Activated naive CD8-positive, alpha-beta T cell (primary cell): Measurements from ENCODE around the gene NCAM1.
"Not testable (repeated sequence)": the region's sequence is repeated elsewhere in the genome, so short reads cannot be mapped to it uniquely, and the experiment has no call there.

ENCODE experiments used
- H3K27ac Mint-ChIP-seq: one replicate; pipeline ENCODE4 v1.8.0; 2021; ENCODE audit warnings: mixed read lengths
- H3K27me3 Mint-ChIP-seq: one replicate; pipeline ENCODE4 v1.8.0; 2021; ENCODE audit warnings: mixed read lengths
- H3K36me3 Mint-ChIP-seq: one replicate; pipeline ENCODE4 v1.8.0; 2021; ENCODE audit warnings: mixed read lengths
- H3K4me1 Mint-ChIP-seq: one replicate; pipeline ENCODE4 v1.8.0; 2021; ENCODE audit warnings: low read depth, mixed read lengths
- H3K4me3 Mint-ChIP-seq: one replicate; pipeline ENCODE4 v1.8.0; 2021; ENCODE audit warnings: mild to moderate bottlenecking, mixed read lengths
- H3K9me3 Mint-ChIP-seq: one replicate; pipeline ENCODE4 v1.8.0; 2021; ENCODE audit warnings: low read depth, mixed read lengths

The NCAM1 gene

GRCh38 chr11:112961146-112961668, at the start of gene NCAM1:
TSS of gene NCAM1 (plus strand) at chr11:112961420.
- Mint-ChIP-seq H3K4me3 (peak within 1 kb of the TSS; percentile 87), H3K36me3 (no peaks in the 10 kb centered on the region), H3K27me3 (peaks cover 44% of the 10 kb centered on the region), H3K27ac (no peak within 1 kb of the TSS), H3K4me1 (peaks cover 15% of the 10 kb centered on the region), H3K9me3 (no peaks in the 10 kb centered on the region)

- no peaks in the 10 kb centered on the region for H3K36me3 Mint-ChIP-seq
- H3K4me1 Mint-ChIP-seq = no peaks in the 10 kb centered on the region
- peaks cover 7% of the 10 kb centered on the region for H3K9me3 Mint-ChIP-seq
- H3K4me3 Mint-ChIP-seq = no peak overlapping the region
- H3K27ac Mint-ChIP-seq = no peak overlapping the region
- H3K27me3 Mint-ChIP-seq = peaks cover 6% of the 10 kb centered on the region
Observed at GRCh38 chr11:112922606-112923005, 38.6 kb upstream of the NCAM1 start.

GRCh38 chr11:112924836-112925235, 36.4 kb upstream of the NCAM1 start:
- not testable (repeated sequence) for H3K4me3 Mint-ChIP-seq, H3K9me3 Mint-ChIP-seq, H3K36me3 Mint-ChIP-seq, H3K27ac Mint-ChIP-seq, H3K27me3 Mint-ChIP-seq, H3K4me1 Mint-ChIP-seq

GRCh38 chr11:112925516-112926310, 35.5 kb upstream of the NCAM1 start:
- no peaks in the 10 kb centered on the region for H3K4me1 Mint-ChIP-seq
- H3K27me3 Mint-ChIP-seq = peaks cover 4% of the 10 kb centered on the region
- H3K36me3 Mint-ChIP-seq = no peaks in the 10 kb centered on the region
- no peak overlapping the region for H3K4me3 Mint-ChIP-seq
- no peak overlapping the region for H3K27ac Mint-ChIP-seq
- H3K9me3 Mint-ChIP-seq = no peaks in the 10 kb centered on the region

- Mint-ChIP-seq H3K36me3 (no peaks in the 10 kb centered on the region), H3K4me3 (no peak overlapping the region), H3K27me3 (peaks cover 4% of the 10 kb centered on the region), H3K4me1 (no peaks in the 10 kb centered on the region), H3K9me3 (no peaks in the 10 kb centered on the region), H3K27ac (no peak overlapping the region)
Observed at GRCh38 chr11:112928136-112928535, 33.1 kb upstream of the NCAM1 start.

GRCh38 chr11:112929432-112929831, 31.8 kb upstream of the NCAM1 start:
- Mint-ChIP-seq H3K4me3 (no peak overlapping the region), H3K27ac (no peak overlapping the region), H3K9me3 (no peaks in the 10 kb centered on the region), H3K4me1 (no peaks in the 10 kb centered on the region), H3K36me3 (no peaks in the 10 kb centered on the region), H3K27me3 (no peaks in the 10 kb centered on the region)

- H3K36me3 Mint-ChIP-seq = no peaks in the 10 kb centered on the region
- no peaks in the 10 kb centered on the region for H3K27me3 Mint-ChIP-seq
- no peak overlapping the region for H3K4me3 Mint-ChIP-seq
- H3K9me3 Mint-ChIP-seq = no peaks in the 10 kb centered on the region
- no peaks in the 10 kb centered on the region for H3K4me1 Mint-ChIP-seq
- no peak overlapping the region for H3K27ac Mint-ChIP-seq
Observed at GRCh38 chr11:112931703-112932102, 29.5 kb upstream of the NCAM1 start.

GRCh38 chr11:112932593-112932992, 28.6 kb upstream of the NCAM1 start:
- H3K4me3 Mint-ChIP-seq = no peak overlapping the region
- no peaks in the 10 kb centered on the region for H3K36me3 Mint-ChIP-seq

GRCh38 chr11:112933970-112934369, 27.2 kb upstream of the NCAM1 start:
- H3K4me3 Mint-ChIP-seq = no peak overlapping the region
- peaks cover 3% of the 10 kb centered on the region for H3K27me3 Mint-ChIP-seq
- no peaks in the 10 kb centered on the region for H3K36me3 Mint-ChIP-seq
- H3K4me1 Mint-ChIP-seq = no peaks in the 10 kb centered on the region
- H3K9me3 Mint-ChIP-seq = no peaks in the 10 kb centered on the region
- H3K27ac Mint-ChIP-seq = no peak overlapping the region

More at GRCh38 chr11:112932593-112932992, 28.6 kb upstream of the NCAM1 start:
- no peaks in the 10 kb centered on the region for H3K27me3 Mint-ChIP-seq
- H3K4me1 Mint-ChIP-seq = no peaks in the 10 kb centered on the region
- H3K9me3 Mint-ChIP-seq = no peaks in the 10 kb centered on the region
- no peak overlapping the region for H3K27ac Mint-ChIP-seq

- Mint-ChIP-seq H3K9me3 (no peaks in the 10 kb centered on the region), H3K4me3 (no peak overlapping the region), H3K4me1 (no peaks in the 10 kb centered on the region), H3K27ac (no peak overlapping the region), H3K27me3 (peaks cover 7% of the 10 kb centered on the region), H3K36me3 (no peaks in the 10 kb centered on the region)
Observed at GRCh38 chr11:112941104-112941503, 20.1 kb upstream of the NCAM1 start.

GRCh38 chr11:112942966-112943643, 18.1 kb upstream of the NCAM1 start:
- Mint-ChIP-seq H3K4me3 (no peak overlapping the region), H3K27me3 (peaks cover 7% of the 10 kb centered on the region), H3K4me1 (no peaks in the 10 kb centered on the region), H3K36me3 (no peaks in the 10 kb centered on the region), H3K9me3 (no peaks in the 10 kb centered on the region), H3K27ac (no peak overlapping the region)

GRCh38 chr11:112946866-112947265, 14.4 kb upstream of the NCAM1 start:
- H3K27ac Mint-ChIP-seq = no peak overlapping the region
- no peak overlapping the region for H3K4me3 Mint-ChIP-seq
- no peaks in the 10 kb centered on the region for H3K36me3 Mint-ChIP-seq
- H3K4me1 Mint-ChIP-seq = no peaks in the 10 kb centered on the region
- no peaks in the 10 kb centered on the region for H3K9me3 Mint-ChIP-seq
- H3K27me3 Mint-ChIP-seq = peaks cover 10% of the 10 kb centered on the region

- Mint-ChIP-seq H3K27me3 (peaks cover 20% of the 10 kb centered on the region), H3K27ac (no peak overlapping the region), H3K4me1 (no peaks in the 10 kb centered on the region), H3K4me3 (no peak overlapping the region), H3K9me3 (peaks cover 8% of the 10 kb centered on the region), H3K36me3 (no peaks in the 10 kb centered on the region)
Observed at GRCh38 chr11:112949781-112950575, 11.2 kb upstream of the NCAM1 start.

- Mint-ChIP-seq H3K4me1 (peaks cover 12% of the 10 kb centered on the region), H3K4me3 (no peak overlapping the region), H3K36me3 (no peaks in the 10 kb centered on the region), H3K27me3 (peaks cover 35% of the 10 kb centered on the region), H3K27ac (no peak overlapping the region), H3K9me3 (peaks cover 1% of the 10 kb centered on the region)
Observed at GRCh38 chr11:112958670-112959069, 2.5 kb upstream of the NCAM1 start.
